H9 (cell line): Measurements from ENCODE around the gene EYA4. TPM values are rescaled to one million over a fixed set of nuclear protein-coding genes. Genes with fewer than 3 reads are reported as not detected.

Source experiments
- DNase-seq: peaks from one replicate; pipeline ENCODE4 v3.0.0-alpha.2; 2017
- H2AFZ ChIP-seq: one replicate; pipeline ENCODE4 v1.6.1; 2013; ENCODE audit warnings: mild to moderate bottlenecking, low read length, control low read depth, moderate library complexity
- H2AK5ac ChIP-seq: 2 replicates; pipeline ENCODE4 v1.6.1; 2013; ENCODE audit warnings: low read length, control low read depth, mixed read lengths; ENCODE audit not compliant: insufficient read length
- H2BK120ac ChIP-seq: one replicate; pipeline ENCODE4 v1.6.1; 2013; ENCODE audit warnings: low read depth, mild to moderate bottlenecking, low read length, control low read depth, inconsistent platforms; ENCODE audit not compliant: poor library complexity, severe bottlenecking
- H2BK12ac ChIP-seq: 2 replicates; pipeline ENCODE4 v1.6.1; 2013; ENCODE audit warnings: low read length, control low read depth, mixed read lengths, low read depth; ENCODE audit not compliant: insufficient read length
- H2BK15ac ChIP-seq: 2 replicates; pipeline ENCODE4 v1.6.1; 2013; ENCODE audit warnings: low read depth, low read length, control low read depth
- H2BK20ac ChIP-seq: one replicate; pipeline ENCODE4 v1.6.1; 2013; ENCODE audit warnings: low read depth, mild to moderate bottlenecking, low read length, control low read depth, inconsistent platforms; ENCODE audit not compliant: poor library complexity, severe bottlenecking
- H2BK5ac ChIP-seq: 2 replicates; pipeline ENCODE4 v1.6.1; 2013; ENCODE audit warnings: low read length, control low read depth, mixed read lengths; ENCODE audit not compliant: insufficient read length
- H3K14ac ChIP-seq: 2 replicates; pipeline ENCODE4 v1.6.1; 2013; ENCODE audit warnings: low read length, control low read depth; ENCODE audit not compliant: insufficient read depth
- H3K18ac ChIP-seq: 2 replicates; pipeline ENCODE4 v1.6.1; 2013; ENCODE audit warnings: low read depth, mild to moderate bottlenecking, mixed read lengths, low read length, control low read depth; ENCODE audit not compliant: insufficient read length
- H3K23ac ChIP-seq: 2 replicates; pipeline ENCODE4 v1.6.1; 2013; ENCODE audit warnings: low read length, control low read depth, mixed read lengths, low read depth; ENCODE audit not compliant: insufficient read length
- H3K23me2 ChIP-seq: 2 replicates; pipeline ENCODE4 v1.6.1; 2013; ENCODE audit warnings: low read depth, mild to moderate bottlenecking, mixed read lengths, low read length, control low read depth; ENCODE audit not compliant: insufficient read length, poor library complexity, severe bottlenecking
- H3K27ac ChIP-seq: 2 replicates; pipeline ENCODE4 v1.5.1; 2013; ENCODE audit warnings: low read length, control low read depth, mixed read lengths, low read depth; ENCODE audit not compliant: insufficient read length
- H3K27me3 ChIP-seq: 2 replicates; pipeline ENCODE4 v1.6.1; 2013; ENCODE audit warnings: low read length, control low read depth, inconsistent platforms; ENCODE audit not compliant: insufficient read depth
- H3K4ac ChIP-seq: 2 replicates; pipeline ENCODE4 v1.6.1; 2013; ENCODE audit warnings: low read depth, mild to moderate bottlenecking, control low read depth, inconsistent platforms, low read length, moderate library complexity
- H3K4me1 ChIP-seq: 2 replicates; pipeline ENCODE4 v1.6.1; 2013; ENCODE audit warnings: low read length, control low read depth, inconsistent platforms; ENCODE audit not compliant: insufficient read depth
- H3K4me2 ChIP-seq: 2 replicates; pipeline ENCODE4 v1.6.1; 2013; ENCODE audit warnings: low read length, control low read depth, mixed read lengths; ENCODE audit not compliant: insufficient read length, insufficient read depth
- H3K56ac ChIP-seq: 2 replicates; pipeline ENCODE4 v1.6.1; 2013; ENCODE audit warnings: low read depth, mild to moderate bottlenecking, mixed read lengths, low read length, control low read depth; ENCODE audit not compliant: insufficient read length
- H3K79me1 ChIP-seq: 2 replicates; pipeline ENCODE4 v1.6.1; 2013; ENCODE audit warnings: low read depth, mild to moderate bottlenecking, moderate library complexity, low read length, control low read depth, inconsistent platforms; ENCODE audit not compliant: insufficient read depth, poor library complexity, severe bottlenecking
- H3K79me2 ChIP-seq: 2 replicates; pipeline ENCODE4 v1.6.1; 2013; ENCODE audit warnings: low read length, control low read depth, inconsistent platforms; ENCODE audit not compliant: insufficient read depth
- H3K9ac ChIP-seq: 2 replicates; pipeline ENCODE4 v1.6.1; 2013; ENCODE audit warnings: low read length, control low read depth, mixed read lengths; ENCODE audit not compliant: insufficient read length; ENCODE audit errors: extremely low read depth
- H3K9me3 ChIP-seq: one replicate; pipeline ENCODE4 v1.6.1; 2013; ENCODE audit warnings: low read depth, low read length, inconsistent platforms; ENCODE audit not compliant: control insufficient read depth
- H3T11ph ChIP-seq: one replicate; pipeline ENCODE4 v1.6.1; 2013; ENCODE audit warnings: mild to moderate bottlenecking, low read length, control low read depth, inconsistent platforms
- H4K20me1 ChIP-seq: one replicate; pipeline ENCODE4 v1.6.1; 2013; ENCODE audit not compliant: control insufficient read depth, insufficient read length, insufficient read depth
- H4K5ac ChIP-seq: 2 replicates; pipeline ENCODE4 v1.6.1; 2013; ENCODE audit warnings: low read depth, mild to moderate bottlenecking, mixed read lengths, low read length, control low read depth; ENCODE audit not compliant: insufficient read length
- H4K8ac ChIP-seq: replicated peaks from 2 replicates; pipeline ENCODE4 v1.6.1; 2013; ENCODE audit warnings: low read length, control low read depth, mixed read lengths, low read depth; ENCODE audit not compliant: insufficient read length
- H4K91ac ChIP-seq: 2 replicates; pipeline ENCODE4 v1.6.1; 2013; ENCODE audit warnings: low read depth, mild to moderate bottlenecking, moderate library complexity, mixed read lengths, low read length, control low read depth; ENCODE audit not compliant: insufficient read length
- H3K27ac Mint-ChIP-seq, 3 experiments: 2 replicates in 2 of 3; 3 replicates in 1 of 3; pipeline ENCODE4 v1.8.0; 2020 to 2021; ENCODE audit warnings: mixed read lengths in 3 of 3, mild to moderate bottlenecking in 1 of 3, moderate library complexity in 1 of 3
- H3K27me3 Mint-ChIP-seq: 2 replicates; pipeline ENCODE4 v1.8.0; 2021; ENCODE audit warnings: low read depth, mild to moderate bottlenecking, moderate library complexity, mixed read lengths
- H3K36me3 Mint-ChIP-seq, 3 experiments: 2 replicates in 2 of 3; 3 replicates in 1 of 3; pipeline ENCODE4 v1.8.0; 2020 to 2021; ENCODE audit warnings: low read depth in 3 of 3, mixed read lengths in 3 of 3; ENCODE audit not compliant: insufficient read depth in 1 of 3
- H3K4me1 Mint-ChIP-seq, 2 experiments: 2 replicates each; pipeline ENCODE4 v1.8.0; 2020; ENCODE audit warnings: mixed read lengths in 2 of 2
- H3K4me3 Mint-ChIP-seq, 2 experiments: 2 replicates in 1 of 2; 3 replicates in 1 of 2; pipeline ENCODE4 v1.8.0; 2020 to 2021; ENCODE audit warnings: mild to moderate bottlenecking in 2 of 2, mixed read lengths in 2 of 2, moderate library complexity in 1 of 2
- H3K9me3 Mint-ChIP-seq, 2 experiments: 2 replicates in 1 of 2; 3 replicates in 1 of 2; pipeline ENCODE4 v1.8.0; 2020; ENCODE audit warnings: mild to moderate bottlenecking in 2 of 2, mixed read lengths in 2 of 2, moderate library complexity in 1 of 2
- CTCF ChIP-seq: fragments of 200-600 bp; sonication (generic); conservative IDR thresholded peaks from 3 replicates; pipeline ENCODE4 v1.8.0; 2021; ENCODE audit warnings: antibody characterized with exemption, mild to moderate bottlenecking
- WGBS: extraction: QIAGEN DNeasy Blood & Tissue Kit; methylation state at CpG from one replicate; pipeline ENCODE4 v1.1.7; 2013; ENCODE audit warnings: missing lambda C conversion rate, low lambda C conversion rate, mixed read lengths; ENCODE audit not compliant: insufficient read length; ENCODE audit errors: extremely low coverage; 5-methylcytosine and 5-hydroxymethylcytosine counted together
- total RNA-seq: library from RNA; stranded (reverse); gene quantifications from 2 replicates; pipeline ENCODE4 v1.2.1, GENCODE V29; 2021

Gene EYA4
- total RNA-seq, 1 experiment from 2014 or later: 0.26 TPM

DNA sequence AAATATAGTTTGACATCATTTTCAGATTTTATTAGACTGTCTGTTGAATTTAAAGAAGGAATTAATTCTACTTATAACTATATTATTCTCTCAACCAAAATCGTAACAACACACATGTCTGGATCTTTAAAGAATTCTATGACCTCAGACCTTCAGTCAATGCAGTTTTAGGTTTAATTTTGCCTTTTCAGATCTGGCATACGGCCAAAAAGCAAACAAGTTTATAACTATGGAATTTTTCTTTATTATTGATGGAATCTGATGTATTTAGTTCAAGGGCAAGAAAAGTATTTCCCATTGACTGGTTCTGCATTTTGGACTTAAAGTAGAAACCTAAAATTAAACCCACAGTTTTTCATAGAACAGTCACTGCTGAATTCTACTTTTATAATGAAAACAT, 233.4 kb downstream of the EYA4 start:
- Histone ChIP-seq H2BK15ac (no peak overlapping the region), H3T11ph (no peak overlapping the region), H3K27ac (no peak overlapping the region), H2BK20ac (no peak overlapping the region), H4K8ac (no peak overlapping the region), H3K9me3 (no peaks in the 10 kb centered on the region), H2BK5ac (no peak overlapping the region), H3K79me1 (no peaks in the 10 kb centered on the region), H4K5ac (no peak overlapping the region), H3K56ac (no peak overlapping the region), H3K23ac (no peak overlapping the region), H2BK12ac (no peak overlapping the region), H2AK5ac (no peak overlapping the region), H3K4me1 (no peaks in the 10 kb centered on the region), H3K27me3 (no peaks in the 10 kb centered on the region; the same call in 1 of the 2 replicates), H3K18ac (no peak overlapping the region), H2AFZ (no peak overlapping the region), H3K9ac (no peak overlapping the region), H4K20me1 (no peaks in the 10 kb centered on the region), H4K91ac (no peak overlapping the region), H2BK120ac (no peak overlapping the region), H3K23me2 (no peaks in the 10 kb centered on the region), H3K14ac (no peak overlapping the region), H3K79me2 (no peaks in the 10 kb centered on the region), H3K4ac (no peak overlapping the region), H3K4me2 (no peak overlapping the region)
- no peak for TF ChIP-seq CTCF
- Mint-ChIP-seq H3K4me3 (no peak overlapping the region), H3K27ac (no peak overlapping the region), H3K4me1 (no peaks in the 10 kb centered on the region), H3K27me3 (no peaks in the 10 kb centered on the region; the same call in 1 of the 2 replicates), H3K9me3 (peaks cover 0 to 3% of the 10 kb centered on the region in 2 experiments; a peak in 1 of 5 replicates), H3K36me3 (no peaks in the 10 kb centered on the region)
- no CpG with 5 or more reads among the region's 2 CpGs for WGBS
- DNase-seq: no peak
